IMR-90 (cell line): ENCODE data around the gene CIT. TPM values are rescaled to one million over a fixed set of nuclear protein-coding genes. Genes with fewer than 3 reads are reported as not detected.
A peak's percentile ranks its signal among the peaks of the same experiment; 100 is the strongest.

Source experiments
- ATAC-seq: fragments of 200-7000 bp; cut with Tn5 transposase; 2 replicates; pipeline ENCODE4 v1.9.1; 2020; ENCODE audit warnings: low read depth, mild to moderate bottlenecking, moderate library complexity
- BruUV-seq: library from RNA; stranded (reverse); fragments of 400-500 nt; replicated peaks from 2 replicates; lab custom pipeline; 2021; lab: Mats Ljungman, UMichigan
- CTCF ChIA-PET: fragments of 300-600 bp; formaldehyde crosslinking; extraction: SDS; loops from one replicate; lab custom pipeline; 2021; ENCODE audit warnings: antibody characterized with exemption; lab: Yijun Ruan, JAX
- POLR2A ChIA-PET: fragments of 300-600 bp; sonication (Branson Sonifier 250); formaldehyde crosslinking; loops from one replicate; lab custom pipeline; 2022; ENCODE audit warnings: antibody characterized with exemption; ENCODE audit not compliant: unreplicated experiment; lab: Charles Lee
- DNase-seq: peaks from one replicate; pipeline ENCODE4 v3.0.0; 2013
- H2AFZ ChIP-seq: replicated peaks from 2 replicates; pipeline ENCODE3; 2013; ENCODE audit warnings: low read length, mild to moderate bottlenecking; ENCODE audit not compliant: poor library complexity
- H2AK5ac ChIP-seq: 2 replicates; pipeline ENCODE4 v1.6.1; 2013; ENCODE audit warnings: low read depth, low read length, inconsistent platforms
- H2AK9ac ChIP-seq: replicated peaks from 2 replicates; pipeline ENCODE3; 2013; ENCODE audit warnings: mild to moderate bottlenecking, low read depth, low read length, moderate library complexity; ENCODE audit not compliant: poor library complexity
- H2BK120ac ChIP-seq: 2 replicates; pipeline ENCODE4 v1.6.1; 2013; ENCODE audit warnings: low read depth, low read length, inconsistent platforms
- H2BK15ac ChIP-seq: 3 replicates; pipeline ENCODE4 v1.6.1; 2013; ENCODE audit warnings: low read depth, low read length, inconsistent platforms
- H2BK20ac ChIP-seq: 2 replicates; pipeline ENCODE4 v1.6.1; 2013; ENCODE audit warnings: low read depth, mild to moderate bottlenecking, inconsistent platforms, low read length, moderate library complexity
- H2BK5ac ChIP-seq: 2 replicates; pipeline ENCODE4 v1.6.1; 2013; ENCODE audit warnings: mild to moderate bottlenecking, low read depth, low read length, inconsistent platforms; ENCODE audit not compliant: poor library complexity, severe bottlenecking
- H3K14ac ChIP-seq: replicated peaks from 2 replicates; pipeline ENCODE4 v1.6.1; 2013; ENCODE audit warnings: low read depth, low read length, inconsistent platforms
- H3K18ac ChIP-seq: 2 replicates; pipeline ENCODE4 v1.6.1; 2013; ENCODE audit warnings: low read depth, low read length, control low read depth
- H3K23ac ChIP-seq: 2 replicates; pipeline ENCODE4 v1.6.1; 2013; ENCODE audit warnings: low read depth, low read length, inconsistent platforms
- H3K27ac ChIP-seq: 2 replicates; pipeline ENCODE4 v1.5.1; 2013; ENCODE audit warnings: mild to moderate bottlenecking, control low read depth, low read length; ENCODE audit not compliant: insufficient read depth
- H3K27me3 ChIP-seq: 2 replicates; pipeline ENCODE4 v1.6.1; 2013; ENCODE audit warnings: low read length; ENCODE audit not compliant: control insufficient read depth, insufficient read depth
- H3K36me3 ChIP-seq: 2 replicates; pipeline ENCODE4 v1.6.1; 2013; ENCODE audit warnings: low read length, mixed read lengths; ENCODE audit not compliant: control insufficient read depth, insufficient read depth
- H3K4ac ChIP-seq: 2 replicates; pipeline ENCODE4 v1.6.1; 2013; ENCODE audit warnings: low read depth, low read length, inconsistent platforms
- H3K4me1 ChIP-seq: 2 replicates; pipeline ENCODE4 v1.6.1; 2013; ENCODE audit warnings: low read length, mixed read lengths; ENCODE audit not compliant: control insufficient read depth, insufficient read depth
- H3K4me2 ChIP-seq: 2 replicates; pipeline ENCODE4 v1.6.1; 2013; ENCODE audit warnings: low read depth, mild to moderate bottlenecking, control low read depth, low read length, moderate library complexity
- H3K4me3 ChIP-seq: 2 replicates; pipeline ENCODE4 v1.5.1; 2013; ENCODE audit warnings: low read depth, mild to moderate bottlenecking, control low read depth, low read length, moderate library complexity; ENCODE audit not compliant: insufficient read depth
- H3K56ac ChIP-seq: 2 replicates; pipeline ENCODE4 v1.6.1; 2013; ENCODE audit warnings: low read length, inconsistent platforms; ENCODE audit not compliant: insufficient read depth; ENCODE audit errors: extremely low read depth
- H3K79me1 ChIP-seq, 2 experiments: 2 replicates each; pipeline ENCODE4 v1.6.1; 2013; ENCODE audit warnings: low read length in 2 of 2, inconsistent platforms in 1 of 2, low read depth in 1 of 2
- H3K9ac ChIP-seq: 2 replicates; pipeline ENCODE4 v1.6.1; 2013; ENCODE audit warnings: low read depth, low read length, control low read depth
- H3K9me1 ChIP-seq: 2 replicates; pipeline ENCODE4 v1.6.1; 2013; ENCODE audit warnings: low read length, inconsistent platforms; ENCODE audit not compliant: insufficient read depth
- H3K9me3 ChIP-seq: 2 replicates; pipeline ENCODE4 v1.6.1; 2013; ENCODE audit warnings: low read length; ENCODE audit not compliant: control insufficient read depth, insufficient read depth
- H4K20me1 ChIP-seq: 2 replicates; pipeline ENCODE4 v1.6.1; 2013; ENCODE audit warnings: low read length, inconsistent platforms; ENCODE audit not compliant: insufficient read depth
- H4K5ac ChIP-seq: 2 replicates; pipeline ENCODE4 v1.6.1; 2013; ENCODE audit warnings: mild to moderate bottlenecking, low read depth, low read length, control low read depth
- H4K8ac ChIP-seq, 2 experiments: 2 replicates each; pipeline ENCODE4 v1.6.1; 2013; ENCODE audit warnings: low read depth in 2 of 2, low read length in 2 of 2, control low read depth in 1 of 2, inconsistent platforms in 1 of 2
- H4K91ac ChIP-seq: 2 replicates; pipeline ENCODE4 v1.6.1; 2013; ENCODE audit warnings: low read depth, low read length, inconsistent platforms; ENCODE audit not compliant: insufficient read depth
- BHLHE40 ChIP-seq: fragments of 150-350 bp; IDR thresholded peaks from 2 replicates; pipeline ENCODE4 v1.6.1; 2016; ENCODE audit warnings: mild to moderate bottlenecking, low read depth, low read length
- CEBPB ChIP-seq: IDR thresholded peaks from 2 replicates; pipeline ENCODE4 v1.6.1; 2012; ENCODE audit warnings: low read depth, low read length, improper control_type of control experiment
- NFE2L2 ChIP-seq: fragments of 150-350 bp; IDR thresholded peaks from 2 replicates; pipeline ENCODE4 v1.6.1; 2016; ENCODE audit warnings: low read depth, mild to moderate bottlenecking, low read length
- POLR2A ChIP-seq: IDR thresholded peaks from 2 replicates; pipeline ENCODE4 v1.6.1; 2012; ENCODE audit warnings: mild to moderate bottlenecking, low read depth, low read length
- RCOR1 ChIP-seq: IDR thresholded peaks from 2 replicates; pipeline ENCODE4 v1.6.1; 2012; ENCODE audit warnings: mild to moderate bottlenecking, low read length, improper control_type of control experiment; ENCODE audit not compliant: insufficient replicate concordance
- USF2 ChIP-seq: fragments of 150-350 bp; IDR thresholded peaks from 2 replicates; pipeline ENCODE4 v1.6.1; 2017; ENCODE audit warnings: mild to moderate bottlenecking, antibody characterized with exemption, low read length, low read depth
- WGBS, 2 experiments: methylation state at CpG; one replicate each; pipeline versions ENCODE4 v1.1.5 to v1.1.7; 2013; ENCODE audit warnings: missing lambda C conversion rate in 2 of 2; ENCODE audit not compliant: insufficient read length in 1 of 2; ENCODE audit errors: extremely low coverage in 2 of 2; 5-methylcytosine and 5-hydroxymethylcytosine counted together
- dilution Hi-C: fragments of 300-500 bp; cut with HindIII; formaldehyde crosslinking; loops from one replicate; pipeline ENCODE4 v1.14.3; 2018; ENCODE audit warnings: low sequenced_read_pairs; ENCODE audit not compliant: unreplicated experiment
- in situ Hi-C: fragments of 300-500 bp; cut with MboI; formaldehyde crosslinking; loops from 3 replicates; pipeline ENCODE4 v1.14.3; 2019; ENCODE audit warnings: low sequenced_read_pairs, inconsistent platforms, mixed read lengths
- intact Hi-C: fragments of 100-400 bp; cut with micrococcal nuclease; formaldehyde crosslinking; loops from 2 replicates; pipeline ENCODE4 v1.10.0; 2022
- polyA plus RNA-seq, 3 experiments: library from polyadenylated mRNA; depleted of rRNA; stranded (reverse); fragments of >200 nt; gene quantifications; 2 replicates each; pipeline ENCODE4 v1.2.3, GENCODE V29; 2012; ENCODE audit warnings: low replicate concordance in 1 of 3
- total RNA-seq: library from RNA; depleted of rRNA; stranded (reverse); fragments of >200 nt; gene quantifications from 2 replicates; pipeline ENCODE4 v1.2.3, GENCODE V29; 2012

CIT gene
- total and polyA plus RNA-seq, 2 of the 4 experiments (the other 2 are of a cell fraction): 13.1 to 21.0 TPM

GRCh38 chr12:119729871-119730270 lies 147.2 kb downstream of the CIT start:
- no peak overlapping the region for H4K5ac ChIP-seq
- no peaks in the 10 kb centered on the region for H3K27me3 ChIP-seq
- BruUV-seq: no TSS peak
- H3K56ac ChIP-seq: no peak overlapping the region
- DNase-seq (no peak), ATAC-seq (no peak)
- CTCF ChIA-PET: no interaction called here
- H3K18ac ChIP-seq: no peak overlapping the region
- no peaks in the 10 kb centered on the region for H3K9me1 ChIP-seq
- intact Hi-C loops (no loop called here), dilution Hi-C loops (no loop called here), in situ Hi-C loops (no loop called here)
- TF ChIP-seq USF2 (no peak), CEBPB (no peak), RCOR1 (no peak), BHLHE40 (no peak), POLR2A (no peak), NFE2L2 (no peak)
- H4K20me1 ChIP-seq: no peaks in the 10 kb centered on the region
- no peak overlapping the region for H2BK120ac ChIP-seq
- H2BK20ac ChIP-seq: no peak overlapping the region
- H3K4me1 ChIP-seq: no peaks in the 10 kb centered on the region
- no peak overlapping the region for H2BK15ac ChIP-seq
- H3K9me3 ChIP-seq: no peaks in the 10 kb centered on the region
- no peak overlapping the region for H3K9ac ChIP-seq
- H2AK5ac ChIP-seq: no peak overlapping the region
- H4K91ac ChIP-seq: no peak overlapping the region
- H3K4ac ChIP-seq: no peak overlapping the region
- 90% methylated on average over 2 of the region's 8 CpGs; no CpG with 5 or more reads in 1 of the 2 experiments for WGBS, 2 experiments
- no peaks in the 10 kb centered on the region for H3K79me1 ChIP-seq
- no peak overlapping the region for H3K27ac ChIP-seq
- H2AK9ac ChIP-seq: no peak overlapping the region
- H4K8ac ChIP-seq: no peak overlapping the region
- no peak overlapping the region for H3K23ac ChIP-seq
- peaks cover 7% of the 10 kb centered on the region for H3K36me3 ChIP-seq
- no peak overlapping the region for H2BK5ac ChIP-seq
- no peak overlapping the region for H3K14ac ChIP-seq
- peak overlapping the region; percentile 26 for H2AFZ ChIP-seq
- H3K4me2 ChIP-seq: no peak overlapping the region
- POLR2A ChIA-PET: no interaction called here
- H3K4me3 ChIP-seq: no peak overlapping the region
